ENCODE data around the gene EXOC2. TPM values are rescaled to one million over a fixed set of nuclear protein-coding genes. Genes with fewer than 3 reads are reported as not detected.
"Not testable (repeated sequence)": the region's sequence is repeated elsewhere in the genome, so short reads cannot be mapped to it uniquely, and the experiment has no call there.

The EXOC2 gene
- total and polyA plus RNA-seq, 2 donors, result 12.1 to 22.1 TPM

DNA sequence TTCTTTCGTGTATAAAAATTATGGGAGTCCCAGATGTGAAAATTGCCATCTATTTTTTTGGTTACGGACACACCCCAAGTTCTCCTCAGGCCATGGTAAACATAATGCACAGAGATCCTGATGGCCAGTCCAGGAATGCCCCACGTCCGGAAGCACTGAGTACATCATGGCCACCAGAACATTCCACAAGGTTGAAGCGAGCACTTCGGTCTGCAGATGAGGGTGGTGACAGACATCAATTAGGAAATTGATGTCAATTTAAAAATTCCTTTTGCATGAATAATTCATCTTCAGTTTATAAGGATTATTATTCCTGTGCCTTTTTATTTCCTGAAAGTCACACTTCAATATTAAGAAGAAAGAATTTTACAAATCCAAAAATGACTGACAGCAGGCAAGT is 13.2 kb upstream of the EXOC2 start:
- no peak overlapping the region for H3K27ac ChIP-seq (ENCODE audit: low read depth in 1 of 2, low read length in 1 of 2)
- no peaks in the 10 kb centered on the region for H3K36me3 ChIP-seq (ENCODE audit: control insufficient read depth in 2 of 2, insufficient read depth in 2 of 2, low read length in 1 of 2)
- no peak for DNase-seq (ENCODE audit: low read depth in 6 of 9, low spot score in 9 of 9)
- no peak overlapping the region for H3K4me3 ChIP-seq (ENCODE audit: low read length in 2 of 2)
- peaks cover 3 to 4% of the 10 kb centered on the region in 2 donors for H3K4me1 ChIP-seq (ENCODE audit: control insufficient read depth in 2 of 2, insufficient read depth in 2 of 2, low read length in 2 of 2)
- peaks cover 0 to 8% of the 10 kb centered on the region in 2 donors for H3K27me3 ChIP-seq (ENCODE audit: control insufficient read depth in 2 of 2, insufficient read depth in 1 of 2, low read length in 1 of 2)
- WGBS, result 95% methylated on average over 6 of the region's 6 CpGs
- H3K9me3 ChIP-seq (ENCODE audit: control insufficient read depth in 2 of 2, insufficient read depth in 1 of 2, low read length in 1 of 2), result no peaks in the 10 kb centered on the region

DNA sequence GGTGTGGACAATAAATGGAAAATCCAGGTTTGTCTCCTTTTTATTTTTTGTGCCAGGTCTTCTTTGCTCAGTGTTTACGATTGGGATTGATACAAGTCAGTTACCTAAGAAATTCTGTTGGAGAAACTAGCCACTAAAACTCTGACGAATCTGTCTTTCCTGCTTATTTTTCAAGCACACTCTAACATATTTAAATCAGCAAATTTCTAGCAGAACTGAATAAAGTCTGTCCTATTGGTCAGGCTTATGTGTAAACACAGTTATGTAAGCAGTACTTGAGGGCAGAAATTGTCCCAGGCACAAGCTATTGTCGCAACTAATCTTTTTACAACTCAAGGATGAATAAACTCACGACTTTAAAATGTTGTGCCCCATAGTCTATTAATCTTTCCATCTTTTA is 12.1 kb upstream of the EXOC2 start:
- no peak for DNase-seq (ENCODE audit: low read depth in 6 of 9, low spot score in 9 of 9)
- Histone ChIP-seq H3K36me3 (ENCODE audit: control insufficient read depth in 2 of 2, insufficient read depth in 2 of 2, low read length in 1 of 2) (no peaks in the 10 kb centered on the region), H3K9me3 (ENCODE audit: control insufficient read depth in 2 of 2, insufficient read depth in 1 of 2, low read length in 1 of 2) (no peaks in the 10 kb centered on the region), H3K4me1 (ENCODE audit: control insufficient read depth in 2 of 2, insufficient read depth in 2 of 2, low read length in 2 of 2) (no peaks in the 10 kb centered on the region), H3K4me3 (ENCODE audit: low read length in 2 of 2) (no peak overlapping the region), H3K27ac (ENCODE audit: low read depth in 1 of 2, low read length in 1 of 2) (no peak overlapping the region), H3K27me3 (ENCODE audit: control insufficient read depth in 2 of 2, insufficient read depth in 1 of 2, low read length in 1 of 2) (peaks cover 0 to 6% of the 10 kb centered on the region in 2 donors)
- WGBS, result 69% methylated on average over 4 of the region's 4 CpGs

DNA sequence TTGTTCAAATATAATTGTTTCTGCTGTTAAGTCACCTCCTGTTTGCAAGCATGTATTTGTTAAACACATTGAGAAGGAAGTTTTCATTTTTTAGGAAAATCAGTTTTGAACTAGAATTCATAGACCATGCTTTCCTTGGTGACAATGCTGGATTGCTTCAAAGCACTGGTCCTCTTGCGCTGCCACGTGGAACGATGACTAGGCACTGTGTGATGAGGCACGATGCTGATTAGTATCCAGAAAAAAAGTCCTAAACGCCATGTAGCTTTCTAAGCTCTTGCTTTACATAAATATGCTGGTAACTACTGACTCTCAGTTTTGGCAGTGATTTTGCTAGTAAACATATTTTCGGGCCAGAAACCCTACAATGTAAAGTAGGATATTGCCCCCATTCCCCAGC is 11.1 kb upstream of the EXOC2 start:
- Histone ChIP-seq H3K27ac (ENCODE audit: low read depth in 1 of 2, low read length in 1 of 2) (no peak overlapping the region), H3K4me3 (ENCODE audit: low read length in 2 of 2) (no peak overlapping the region), H3K36me3 (ENCODE audit: control insufficient read depth in 2 of 2, insufficient read depth in 2 of 2, low read length in 1 of 2) (no peaks in the 10 kb centered on the region), H3K27me3 (ENCODE audit: control insufficient read depth in 2 of 2, insufficient read depth in 1 of 2, low read length in 1 of 2) (peaks cover 0 to 6% of the 10 kb centered on the region in 2 donors), H3K4me1 (ENCODE audit: control insufficient read depth in 2 of 2, insufficient read depth in 2 of 2, low read length in 2 of 2) (no peaks in the 10 kb centered on the region), H3K9me3 (ENCODE audit: control insufficient read depth in 2 of 2, insufficient read depth in 1 of 2, low read length in 1 of 2) (no peaks in the 10 kb centered on the region)
- DNase-seq (ENCODE audit: low read depth in 6 of 9, low spot score in 9 of 9), result no peak
- WGBS, result 95% methylated on average over 6 of the region's 6 CpGs

GRCh38 chr6:703552-703951 is 10.6 kb upstream of the EXOC2 start:
- WGBS, result 82% methylated on average over 3 of the region's 3 CpGs
- Histone ChIP-seq H3K9me3 (ENCODE audit: control insufficient read depth in 2 of 2, insufficient read depth in 1 of 2, low read length in 1 of 2) (no peaks in the 10 kb centered on the region), H3K27ac (ENCODE audit: low read depth in 1 of 2, low read length in 1 of 2) (no peak overlapping the region), H3K4me3 (ENCODE audit: low read length in 2 of 2) (no peak overlapping the region), H3K4me1 (ENCODE audit: control insufficient read depth in 2 of 2, insufficient read depth in 2 of 2, low read length in 2 of 2) (no peaks in the 10 kb centered on the region), H3K27me3 (ENCODE audit: control insufficient read depth in 2 of 2, insufficient read depth in 1 of 2, low read length in 1 of 2) (peaks cover 0 to 6% of the 10 kb centered on the region in 2 donors), H3K36me3 (ENCODE audit: control insufficient read depth in 2 of 2, insufficient read depth in 2 of 2, low read length in 1 of 2) (no peaks in the 10 kb centered on the region)
- DNase-seq (ENCODE audit: low read depth in 6 of 9, low spot score in 9 of 9), result no peak

DNA sequence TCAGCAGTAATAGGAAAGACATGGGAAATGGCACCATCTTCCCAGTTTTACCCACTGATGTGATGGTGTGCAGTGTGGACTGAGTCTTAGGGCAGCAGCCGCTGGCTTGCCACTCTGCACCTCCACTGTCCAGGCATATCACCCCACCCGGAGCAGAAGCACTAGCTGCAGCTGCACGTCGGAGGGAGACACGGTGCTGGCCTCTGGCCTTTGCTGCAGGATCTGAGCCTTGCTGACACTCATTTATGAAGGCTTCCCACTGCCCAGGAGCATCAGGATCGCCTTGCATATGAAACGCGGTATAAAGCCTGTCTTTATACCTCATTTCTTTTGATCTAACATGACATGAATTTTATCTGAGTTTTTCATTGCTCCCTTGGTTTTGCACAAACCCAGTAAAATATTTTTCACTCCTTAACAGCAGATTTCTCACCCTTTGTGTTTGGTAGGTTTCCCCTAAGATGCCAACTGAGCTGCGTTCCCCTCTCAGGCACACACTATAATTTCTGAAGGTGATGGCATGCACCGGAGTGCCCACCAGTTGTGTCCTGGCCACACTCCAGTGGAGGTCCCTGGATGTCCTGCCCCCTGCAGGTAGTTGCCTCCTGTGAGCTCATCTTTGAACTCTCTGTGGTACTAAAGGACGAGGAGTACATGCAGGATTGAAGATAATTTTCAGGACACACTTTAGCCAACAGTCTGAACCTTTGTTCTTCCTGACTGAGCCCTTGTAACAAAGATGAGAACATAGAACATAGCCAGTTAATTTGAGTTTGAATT is 9.0 kb upstream of the EXOC2 start:
- Histone ChIP-seq H3K9me3 (ENCODE audit: control insufficient read depth in 2 of 2, insufficient read depth in 1 of 2, low read length in 1 of 2) (no peaks in the 10 kb centered on the region), H3K27ac (ENCODE audit: low read depth in 1 of 2, low read length in 1 of 2) (no peak overlapping the region), H3K27me3 (ENCODE audit: control insufficient read depth in 2 of 2, insufficient read depth in 1 of 2, low read length in 1 of 2) (peaks cover 0 to 6% of the 10 kb centered on the region in 2 donors), H3K4me3 (ENCODE audit: low read length in 2 of 2) (no peak overlapping the region), H3K4me1 (ENCODE audit: control insufficient read depth in 2 of 2, insufficient read depth in 2 of 2, low read length in 2 of 2) (no peaks in the 10 kb centered on the region), H3K36me3 (ENCODE audit: control insufficient read depth in 2 of 2, insufficient read depth in 2 of 2, low read length in 1 of 2) (no peaks in the 10 kb centered on the region)
- WGBS, result 87% methylated on average over 11 of the region's 11 CpGs
- no peak for DNase-seq (ENCODE audit: low read depth in 6 of 9, low spot score in 9 of 9)

DNA sequence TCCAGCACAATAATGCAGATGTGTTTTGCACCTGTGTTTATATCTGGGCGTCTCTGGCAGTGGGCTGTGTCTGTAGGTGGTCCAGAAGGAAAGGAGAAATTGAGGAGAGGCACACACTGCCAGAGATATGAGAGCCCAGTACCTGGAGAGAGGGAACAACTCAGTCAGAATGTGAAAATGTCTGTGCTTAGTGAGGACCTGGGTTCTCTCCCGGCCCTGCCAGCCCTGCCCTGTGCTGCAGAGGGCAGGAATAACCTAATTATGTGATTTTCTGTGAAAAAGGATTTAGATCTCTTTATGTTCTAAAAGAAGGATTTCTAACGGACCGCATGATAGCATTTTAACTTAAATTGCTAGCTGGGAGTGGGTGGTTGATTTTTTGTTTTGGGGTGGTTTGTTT is 8.3 kb upstream of the EXOC2 start:
- no peaks in the 10 kb centered on the region for H3K36me3 ChIP-seq (ENCODE audit: control insufficient read depth in 2 of 2, insufficient read depth in 2 of 2, low read length in 1 of 2)
- 85% methylated on average over 4 of the region's 4 CpGs for WGBS
- no peaks in the 10 kb centered on the region for H3K4me1 ChIP-seq (ENCODE audit: control insufficient read depth in 2 of 2, insufficient read depth in 2 of 2, low read length in 2 of 2)
- H3K4me3 ChIP-seq (ENCODE audit: low read length in 2 of 2), result no peak overlapping the region
- no peak overlapping the region for H3K27ac ChIP-seq (ENCODE audit: low read depth in 1 of 2, low read length in 1 of 2)
- peaks cover 0 to 6% of the 10 kb centered on the region in 2 donors for H3K27me3 ChIP-seq (ENCODE audit: control insufficient read depth in 2 of 2, insufficient read depth in 1 of 2, low read length in 1 of 2)
- no peak for DNase-seq (ENCODE audit: low read depth in 6 of 9, low spot score in 9 of 9)
- no peaks in the 10 kb centered on the region for H3K9me3 ChIP-seq (ENCODE audit: control insufficient read depth in 2 of 2, insufficient read depth in 1 of 2, low read length in 1 of 2)

GRCh38 chr6:700490-700889 is 7.6 kb upstream of the EXOC2 start:
- WGBS, result 97% methylated on average over 3 of the region's 3 CpGs
- Histone ChIP-seq H3K4me3 (ENCODE audit: low read length in 2 of 2) (no peak overlapping the region), H3K27me3 (ENCODE audit: control insufficient read depth in 2 of 2, insufficient read depth in 1 of 2, low read length in 1 of 2) (peaks cover 0 to 6% of the 10 kb centered on the region in 2 donors), H3K36me3 (ENCODE audit: control insufficient read depth in 2 of 2, insufficient read depth in 2 of 2, low read length in 1 of 2) (no peaks in the 10 kb centered on the region), H3K4me1 (ENCODE audit: control insufficient read depth in 2 of 2, insufficient read depth in 2 of 2, low read length in 2 of 2) (no peaks in the 10 kb centered on the region), H3K9me3 (ENCODE audit: control insufficient read depth in 2 of 2, insufficient read depth in 1 of 2, low read length in 1 of 2) (no peaks in the 10 kb centered on the region), H3K27ac (ENCODE audit: low read depth in 1 of 2, low read length in 1 of 2) (no peak overlapping the region)
- no peak for DNase-seq (ENCODE audit: low read depth in 6 of 9, low spot score in 9 of 9)

DNA sequence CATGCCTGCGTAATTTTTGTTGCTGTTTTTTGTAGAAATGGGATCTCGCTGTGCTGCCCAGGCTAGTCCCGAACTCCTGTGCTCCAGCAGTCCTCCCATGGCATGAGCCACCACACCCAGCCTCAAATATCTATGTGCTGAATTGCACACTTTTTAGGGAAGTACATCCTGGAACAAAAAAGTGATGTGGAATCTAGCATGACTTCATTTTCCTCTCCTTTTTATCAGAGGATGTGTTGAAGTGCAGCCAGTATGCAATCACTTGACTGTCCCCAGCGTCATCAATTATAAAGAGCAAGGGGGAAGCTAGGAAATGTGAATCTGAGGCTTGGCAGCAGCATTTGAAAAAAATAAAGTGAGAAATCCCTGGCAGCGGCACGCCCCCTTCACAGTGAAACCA is 6.4 kb upstream of the EXOC2 start:
- Histone ChIP-seq H3K27me3 (ENCODE audit: control insufficient read depth in 2 of 2, insufficient read depth in 1 of 2, low read length in 1 of 2) (peaks cover 0 to 6% of the 10 kb centered on the region in 2 donors), H3K4me3 (ENCODE audit: low read length in 2 of 2) (no peak overlapping the region), H3K36me3 (ENCODE audit: control insufficient read depth in 2 of 2, insufficient read depth in 2 of 2, low read length in 1 of 2) (no peaks in the 10 kb centered on the region), H3K27ac (ENCODE audit: low read depth in 1 of 2, low read length in 1 of 2) (no peak overlapping the region), H3K4me1 (ENCODE audit: control insufficient read depth in 2 of 2, insufficient read depth in 2 of 2, low read length in 2 of 2) (no peaks in the 10 kb centered on the region), H3K9me3 (ENCODE audit: control insufficient read depth in 2 of 2, insufficient read depth in 1 of 2, low read length in 1 of 2) (no peaks in the 10 kb centered on the region)
- WGBS, result 79% methylated on average over 6 of the region's 6 CpGs
- no peak for DNase-seq (ENCODE audit: low read depth in 6 of 9, low spot score in 9 of 9)

- H3K27me3 ChIP-seq (ENCODE audit: control insufficient read depth in 2 of 2, insufficient read depth in 1 of 2, low read length in 1 of 2); H3K9me3 ChIP-seq (ENCODE audit: control insufficient read depth in 2 of 2, insufficient read depth in 1 of 2, low read length in 1 of 2); H3K27ac ChIP-seq (ENCODE audit: low read depth in 1 of 2, low read length in 1 of 2); DNase-seq (ENCODE audit: low read depth in 6 of 9, low spot score in 9 of 9); H3K4me1 ChIP-seq (ENCODE audit: control insufficient read depth in 2 of 2, insufficient read depth in 2 of 2, low read length in 2 of 2); H3K4me3 ChIP-seq (ENCODE audit: low read length in 2 of 2); H3K36me3 ChIP-seq (ENCODE audit: control insufficient read depth in 2 of 2, insufficient read depth in 2 of 2, low read length in 1 of 2): not testable (repeated sequence)
- WGBS, result 98% methylated on average over 40 of the region's 40 CpGs
Measured at GRCh38 chr6:694431-695126, 1.6 kb upstream of the EXOC2 start.

All from thymus (tissue), 11 donors.